NCI-H187 (cell line): ENCODE results near the gene RASGRP1.

Source experiments
- DNase-seq, 2 experiments: peaks; one replicate each; lab custom pipeline; 2025; lab: John Stamatoyannopoulos, UW

Gene RASGRP1

DNA sequence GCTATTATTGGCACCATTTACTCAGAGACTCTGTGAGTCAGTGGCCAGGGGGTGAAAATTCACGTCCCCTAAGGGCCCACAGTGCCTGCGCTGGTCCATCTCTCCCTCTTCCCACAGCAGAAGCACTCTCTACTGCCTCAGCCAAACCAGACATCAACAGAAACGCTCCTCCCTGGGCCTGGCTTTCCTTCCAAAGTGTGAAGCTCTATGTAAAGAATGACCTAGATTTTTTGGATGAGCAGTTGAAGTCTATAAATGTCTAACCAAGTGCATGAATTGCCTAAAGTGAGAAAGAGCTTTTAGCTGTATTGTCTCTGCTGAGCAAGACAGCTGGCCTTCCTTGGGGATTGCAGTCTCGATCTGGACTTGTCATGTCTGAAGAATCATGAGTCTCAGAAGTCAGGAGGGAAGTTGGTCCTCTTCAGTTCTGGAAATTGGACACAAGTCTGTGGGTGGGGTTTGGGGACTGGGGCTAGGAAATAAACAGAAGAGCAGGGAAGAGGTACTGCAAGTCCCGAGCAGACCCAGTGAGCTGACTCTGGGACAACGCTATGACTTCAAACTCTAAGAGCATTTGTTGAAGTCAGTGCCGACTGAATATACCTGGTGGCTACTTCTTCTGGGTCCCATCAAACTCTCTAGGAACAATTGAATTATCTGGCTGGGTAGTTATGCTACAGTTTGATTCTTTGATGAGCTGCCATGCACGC, 29.0 kb downstream of the RASGRP1 start:
- DNase-seq: no peak

- no peak for DNase-seq
Observed at GRCh38 chr15:38534691-38535090, 29.9 kb downstream of the RASGRP1 start.

DNA sequence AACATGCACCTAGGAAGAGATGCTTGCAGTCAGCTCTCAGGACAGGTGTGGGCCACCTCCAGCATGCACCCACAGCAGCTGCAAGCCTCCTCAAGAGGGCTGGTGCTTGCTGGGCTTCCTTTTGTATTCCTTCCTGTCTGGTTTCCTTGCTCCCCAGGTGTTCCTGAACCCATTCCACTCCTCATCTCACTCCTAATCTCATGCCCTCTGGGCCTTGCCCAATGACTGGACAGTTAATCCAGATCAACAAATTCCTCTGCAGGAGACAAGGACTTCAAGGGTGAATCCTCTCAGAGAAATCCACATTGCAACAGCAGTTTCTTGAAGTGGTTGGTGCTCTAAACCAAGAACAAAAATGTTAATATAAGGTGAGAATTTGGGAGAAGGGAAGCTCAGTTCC, 30.7 kb downstream of the RASGRP1 start:
- DNase-seq: no peak

DNA sequence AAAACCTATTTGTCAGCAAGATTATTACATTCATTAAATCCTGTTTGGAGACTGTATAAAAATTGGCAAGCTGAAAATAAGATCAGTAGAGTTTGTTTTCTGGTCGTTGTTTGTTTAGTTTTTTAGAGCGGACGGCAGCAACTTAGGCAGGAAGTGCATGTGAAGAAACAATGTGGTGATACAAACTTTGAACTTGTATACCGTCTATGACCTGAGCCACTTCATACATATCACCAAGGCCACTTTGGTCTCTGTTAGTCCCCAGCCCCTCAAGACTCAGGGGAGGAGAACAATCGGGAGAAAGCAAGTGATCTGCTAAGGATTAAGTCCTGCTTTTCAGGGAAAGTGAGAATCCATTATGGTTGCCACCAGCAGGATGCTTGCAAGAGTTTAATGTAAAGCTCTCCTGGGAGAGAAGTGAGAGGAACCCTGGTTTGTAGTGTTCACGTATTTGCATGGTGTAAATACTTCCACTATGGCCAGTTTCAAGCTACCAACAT, 31.1 kb downstream of the RASGRP1 start:
- DNase-seq: no peak

DNA sequence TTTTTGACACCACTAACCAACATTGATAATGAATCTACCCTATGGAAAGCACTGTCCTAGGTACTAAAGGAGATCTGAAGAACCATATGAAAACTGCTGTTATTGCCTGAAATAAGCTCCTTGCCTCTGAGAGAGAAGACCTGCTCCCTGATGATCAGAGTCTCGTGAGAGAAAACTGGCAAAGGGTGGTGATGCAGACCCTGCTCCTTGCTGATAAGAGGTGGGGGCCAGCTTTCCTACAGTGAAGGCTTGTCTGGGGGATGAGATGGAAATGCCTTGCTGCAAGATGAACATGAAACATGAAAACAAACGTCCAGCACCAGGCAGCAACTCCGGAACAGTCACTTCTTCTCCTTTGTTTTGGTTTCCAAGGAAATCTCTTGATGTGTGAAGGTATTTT, 31.9 kb downstream of the RASGRP1 start:
- DNase-seq: no peak

DNA sequence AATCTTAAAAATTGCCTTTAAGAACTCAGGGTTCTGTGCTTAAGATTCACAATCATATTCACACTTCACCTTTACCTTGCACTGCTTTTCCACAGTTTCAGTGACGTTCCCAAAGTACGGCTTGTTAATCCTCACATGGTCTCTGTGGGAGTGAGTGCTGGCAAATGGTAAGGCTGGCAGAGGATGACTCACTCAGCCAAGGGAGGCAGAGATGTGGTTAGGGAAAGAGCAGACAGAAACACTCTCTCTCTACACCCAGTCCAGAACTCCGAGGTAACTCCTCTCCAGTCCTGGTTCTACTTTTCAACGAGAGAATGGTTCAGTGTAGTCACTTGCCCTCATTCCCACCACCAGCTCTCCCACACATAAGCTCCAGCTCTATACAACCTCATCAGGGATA, 33.1 kb downstream of the RASGRP1 start:
- no peak for DNase-seq

DNA sequence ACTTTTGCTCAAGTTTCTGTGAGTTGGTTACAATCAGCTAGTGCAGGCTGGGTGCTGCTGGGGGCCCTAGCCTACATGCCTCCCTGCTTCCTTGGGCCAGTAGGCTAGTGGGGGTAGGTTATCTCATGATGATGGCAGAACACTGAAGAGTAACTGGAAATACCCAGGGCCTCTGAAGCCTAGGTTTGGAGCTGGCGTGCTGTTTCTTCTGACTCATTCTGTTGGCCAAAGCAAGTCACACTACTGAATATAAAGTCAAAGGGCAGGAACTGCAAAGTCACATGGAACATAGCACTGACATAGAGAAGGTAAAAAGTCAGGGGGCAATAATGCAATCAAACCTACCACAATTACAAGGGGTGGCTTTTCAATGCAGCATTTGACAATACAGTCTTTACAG, 34.5 kb downstream of the RASGRP1 start:
- no peak for DNase-seq

- no peak for DNase-seq
Observed at GRCh38 chr15:38528294-38528693, 36.3 kb downstream of the RASGRP1 start.

GRCh38 chr15:38526158-38526557, 38.5 kb downstream of the RASGRP1 start:
- DNase-seq: no peak

DNA sequence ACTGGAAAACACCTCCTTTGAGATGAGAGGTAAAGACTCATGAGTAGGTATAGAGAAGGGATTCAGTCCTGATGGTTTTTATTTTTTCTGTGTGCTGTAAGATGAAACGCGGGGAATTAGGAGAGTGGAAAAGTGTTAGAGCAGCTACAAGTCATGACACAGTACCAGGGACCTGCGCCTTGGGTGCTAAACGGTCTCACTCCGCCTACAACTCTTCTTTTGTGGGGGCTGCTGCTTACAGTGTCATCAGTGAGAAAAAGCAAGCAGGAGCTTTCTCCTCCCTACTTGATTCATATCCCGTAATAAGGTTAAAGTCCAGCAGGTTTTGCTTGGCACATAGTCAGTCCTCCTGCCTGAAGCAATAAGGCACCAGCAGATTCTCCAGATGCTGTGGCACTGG, 39.1 kb downstream of the RASGRP1 start:
- DNase-seq: no peak

DNA sequence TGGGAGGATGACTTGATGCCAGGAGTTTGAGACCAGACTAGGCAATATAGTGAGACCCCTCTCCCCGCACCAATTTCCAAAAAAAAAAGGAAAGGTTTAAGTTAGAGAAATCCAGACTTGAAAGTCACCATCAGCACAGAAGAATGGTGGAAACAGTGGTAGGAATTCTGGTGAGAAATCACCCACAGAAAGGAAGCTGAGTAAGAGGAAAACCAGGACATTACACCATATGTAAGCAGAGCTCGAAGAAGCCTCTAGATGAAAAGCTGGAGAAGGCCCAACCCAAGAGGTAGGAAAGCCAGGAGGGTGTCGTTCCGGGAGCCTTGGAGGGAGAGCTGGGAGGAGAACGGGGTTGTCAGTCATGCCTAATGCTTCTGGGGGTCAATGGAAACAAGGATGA, 40.5 kb downstream of the RASGRP1 start:
- DNase-seq: no peak

- no peak for DNase-seq
Observed at GRCh38 chr15:38522922-38523321, 41.7 kb downstream of the RASGRP1 start.

DNA sequence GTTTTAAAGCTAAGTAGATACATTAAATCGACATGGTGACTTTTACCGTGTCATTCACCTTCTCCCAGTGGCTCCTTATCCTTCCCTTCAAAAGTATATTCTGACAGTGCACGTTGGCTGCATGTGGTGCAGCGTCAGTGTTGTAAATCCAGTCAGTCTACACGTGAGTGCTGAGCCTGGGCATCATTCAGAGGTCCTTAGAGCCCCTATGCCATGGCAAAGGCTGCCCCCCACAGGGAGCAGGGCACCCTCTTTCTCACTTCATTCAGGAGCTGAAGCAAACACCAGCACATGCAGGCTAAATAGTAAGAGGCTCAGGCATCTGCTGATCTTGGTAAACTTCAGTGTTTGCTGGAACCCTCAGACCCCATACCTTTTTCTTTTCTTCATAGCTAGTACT, 43.3 kb downstream of the RASGRP1 start:
- no peak for DNase-seq

GRCh38 chr15:38520035-38520434, 44.6 kb downstream of the RASGRP1 start:
- no peak for DNase-seq

DNA sequence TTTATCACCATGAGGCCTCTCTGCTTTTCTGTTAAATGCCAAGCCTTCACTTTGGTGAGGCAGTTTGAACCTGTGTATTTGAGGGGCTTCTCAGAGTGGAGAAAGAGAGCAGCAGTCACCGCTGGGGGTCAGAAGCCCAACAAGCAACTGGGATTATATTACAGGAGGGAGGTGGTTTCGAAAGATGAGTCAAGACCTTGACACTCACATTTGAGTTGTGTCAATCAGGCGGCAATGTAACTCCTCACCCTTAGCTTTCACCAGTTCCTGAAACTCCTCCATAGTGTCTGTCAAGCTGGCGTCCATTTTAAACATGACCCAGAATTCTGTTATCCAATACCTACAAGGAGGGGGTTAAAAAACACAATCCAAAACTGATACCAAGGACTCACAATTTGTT, 46.5 kb downstream of the RASGRP1 start:
- no peak for DNase-seq

GRCh38 chr15:38517312-38517975, 47.2 kb downstream of the RASGRP1 start:
- DNase-seq: no peak

DNA sequence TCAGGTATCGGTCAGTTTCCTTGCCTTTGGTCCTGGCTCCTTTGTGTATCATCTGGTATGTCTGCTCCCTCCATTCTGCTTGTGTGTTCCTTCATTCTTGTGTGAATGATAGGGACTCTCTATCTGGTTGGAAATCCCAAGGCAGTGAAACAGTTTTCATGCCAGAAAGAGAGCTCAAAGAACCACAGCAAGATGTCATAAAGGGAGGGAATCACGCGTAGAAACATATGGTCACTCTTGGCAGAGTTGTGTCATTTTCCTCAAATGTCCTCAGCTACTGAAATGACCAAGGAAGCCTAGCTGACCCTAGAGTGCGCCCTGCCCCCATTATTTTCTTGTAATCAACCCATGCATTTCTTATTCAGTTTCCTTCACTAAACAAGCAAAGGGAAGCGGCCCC, 48.0 kb downstream of the RASGRP1 start:
- DNase-seq: no peak

DNA sequence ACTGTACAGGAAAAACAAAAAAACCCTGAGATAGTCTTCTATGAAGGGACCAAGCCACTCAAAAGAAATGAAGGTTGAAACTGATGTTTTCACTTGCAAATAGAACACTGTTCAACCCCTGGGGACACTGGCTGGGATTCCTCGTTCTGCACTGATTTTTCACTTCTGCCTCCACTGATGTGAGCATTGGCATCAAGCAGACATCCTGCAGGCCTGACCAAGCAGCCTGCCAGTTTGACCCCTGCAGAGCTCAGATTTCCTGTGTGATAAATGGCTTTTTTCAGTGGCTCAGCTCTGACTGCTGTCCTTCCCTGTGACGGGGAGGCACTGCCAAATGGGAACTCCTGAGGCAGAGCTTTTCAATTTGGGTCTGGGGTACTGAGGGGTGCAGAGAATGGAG, 50.0 kb downstream of the RASGRP1 start:
- DNase-seq: no peak

DNA sequence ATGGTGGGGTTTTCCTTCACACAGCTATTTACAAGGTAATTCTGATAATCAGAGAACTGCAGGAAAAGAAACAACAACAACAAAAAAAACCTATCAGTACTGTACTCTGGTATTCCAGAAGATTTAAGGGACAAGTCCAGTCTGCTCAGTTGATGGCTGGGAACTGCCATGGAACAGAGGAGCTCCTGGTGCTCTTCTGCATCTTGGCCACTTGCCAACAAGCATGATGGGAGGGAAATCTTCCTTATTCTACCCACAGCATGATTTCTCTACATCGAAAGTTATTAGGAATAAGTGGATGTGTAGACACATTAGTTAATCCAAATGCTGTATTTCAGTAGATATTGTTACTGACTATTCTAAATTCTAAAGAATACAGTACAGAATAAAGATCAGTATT, 51.7 kb downstream of the RASGRP1 start:
- no peak for DNase-seq

- DNase-seq: no peak
Observed at GRCh38 chr15:38509152-38509551, 55.5 kb downstream of the RASGRP1 start.

- DNase-seq: no peak
Observed at GRCh38 chr15:38508647-38509046, 56.0 kb downstream of the RASGRP1 start.

GRCh38 chr15:38507570-38507969, 57.0 kb downstream of the RASGRP1 start:
- DNase-seq: no peak

- DNase-seq: no peak
Observed at GRCh38 chr15:38506997-38507396, 57.6 kb downstream of the RASGRP1 start.
